Endometrial microvascular endothelial cells (primary cell): Measurements from ENCODE around the gene MCTP2. TPM values are rescaled to one million over a fixed set of nuclear protein-coding genes. Genes with fewer than 3 reads are reported as not detected.

ENCODE experiments used
- in situ Hi-C: cut with HindIII; loops from 2 replicates; pipeline ENCODE4 v1.10.0; 2017; ENCODE audit warnings: low sequenced_read_pairs, low pct_unique_long_range_greater_than_20kb; ENCODE audit errors: inconsistent ontology term
- total RNA-seq: library from RNA; depleted of rRNA; stranded (reverse); fragments of >200 nt; gene quantifications from one replicate; pipeline ENCODE4 v1.2.3, GENCODE V29; 2015; ENCODE audit errors: inconsistent ontology term

MCTP2 gene
- total RNA-seq, 1 donor from 2014 or later: not detected

- in situ Hi-C loops: no loop called here
Measured at GRCh38 chr15:94331731-94332130, 100.4 kb downstream of the MCTP2 start.

GRCh38 chr15:94335616-94336015, 104.3 kb downstream of the MCTP2 start:
- in situ Hi-C loops: no loop called here

- in situ Hi-C loops: no loop called here
Measured at GRCh38 chr15:94336817-94337467, 105.6 kb downstream of the MCTP2 start.

- in situ Hi-C loops: no loop called here
Measured at GRCh38 chr15:94338243-94338846, 107.0 kb downstream of the MCTP2 start.

GRCh38 chr15:94346282-94346681, 114.9 kb downstream of the MCTP2 start:
- in situ Hi-C loops: no loop called here

- in situ Hi-C loops: no loop called here
Measured at GRCh38 chr15:94348084-94348483, 116.7 kb downstream of the MCTP2 start.

- in situ Hi-C loops: no loop called here
Measured at GRCh38 chr15:94351031-94351535, 119.7 kb downstream of the MCTP2 start.

- in situ Hi-C loops: no loop called here
Measured at GRCh38 chr15:94352636-94353487, 121.5 kb downstream of the MCTP2 start.

- in situ Hi-C loops: no loop called here
Measured at GRCh38 chr15:94353488-94353820, 122.1 kb downstream of the MCTP2 start.

- in situ Hi-C loops: no loop called here
Measured at GRCh38 chr15:94354655-94355054, 123.3 kb downstream of the MCTP2 start.

GRCh38 chr15:94359716-94360115, 128.4 kb downstream of the MCTP2 start:
- in situ Hi-C loops: no loop called here

GRCh38 chr15:94360251-94360685, 128.9 kb downstream of the MCTP2 start:
- in situ Hi-C loops: no loop called here

GRCh38 chr15:94362385-94363092, 131.2 kb downstream of the MCTP2 start:
- in situ Hi-C loops: no loop called here

- in situ Hi-C loops: no loop called here
Measured at GRCh38 chr15:94363382-94363781, 132.0 kb downstream of the MCTP2 start.

GRCh38 chr15:94366781-94367180, 135.4 kb downstream of the MCTP2 start:
- in situ Hi-C loops: no loop called here

- in situ Hi-C loops: no loop called here
Measured at GRCh38 chr15:94367726-94368535, 136.6 kb downstream of the MCTP2 start.

GRCh38 chr15:94370206-94370935, 139.0 kb downstream of the MCTP2 start:
- in situ Hi-C loops: no loop called here

- in situ Hi-C loops: no loop called here
Measured at GRCh38 chr15:94370936-94371285, 139.6 kb downstream of the MCTP2 start.
